Natural killer cell (primary cell): ENCODE data around the gene SOCS4. TPM values are rescaled to one million over a fixed set of nuclear protein-coding genes. Genes with fewer than 3 reads are reported as not detected.

Experiments used
- ATAC-seq, 3 donors: fragments of 150-1000 bp in 2 of 3; fragments of 200-7000 bp in 1 of 3; cut with Tn5 transposase; 1 replicate in 1 of 3; 2 replicates in 2 of 3; pipeline ENCODE4 v1.10.0; 2021; ENCODE audit warnings: mild to moderate bottlenecking in 2 of 3, moderate library complexity in 2 of 3
- DNase-seq, 2 donors: peaks; one replicate each; pipeline versions ENCODE4 v3.0.0 to v3.0.0-alpha.2; 2013 to 2021; ENCODE audit warnings: mixed read lengths in 1 of 2
- H3K27ac ChIP-seq: one replicate; pipeline ENCODE4 v1.5.1; 2013; ENCODE audit warnings: mild to moderate bottlenecking, low read length
- H3K27me3 ChIP-seq: one replicate; pipeline ENCODE4 v1.6.1; 2013; ENCODE audit warnings: low read length; ENCODE audit not compliant: control insufficient read depth, insufficient read depth
- H3K36me3 ChIP-seq: one replicate; pipeline ENCODE4 v1.6.1; 2013; ENCODE audit warnings: low read length; ENCODE audit not compliant: control insufficient read depth, insufficient read depth
- H3K4me1 ChIP-seq: one replicate; pipeline ENCODE4 v1.6.1; 2013; ENCODE audit warnings: low read length; ENCODE audit not compliant: control insufficient read depth, insufficient read depth
- H3K4me3 ChIP-seq: one replicate; pipeline ENCODE4 v1.5.1; 2013; ENCODE audit warnings: low read length
- H3K9me3 ChIP-seq: one replicate; pipeline ENCODE4 v1.6.1; 2013; ENCODE audit warnings: low read length; ENCODE audit not compliant: control insufficient read depth, insufficient read depth
- H3K27ac Mint-ChIP-seq, 2 donors: one replicate each; pipeline ENCODE4 v1.8.0; 2022; ENCODE audit warnings: mild to moderate bottlenecking in 2 of 2, mixed read lengths in 2 of 2, moderate library complexity in 1 of 2
- H3K27me3 Mint-ChIP-seq, 2 donors: one replicate each; pipeline ENCODE4 v1.8.0; 2022; ENCODE audit warnings: low read depth in 2 of 2, mixed read lengths in 2 of 2
- H3K36me3 Mint-ChIP-seq: one replicate; pipeline ENCODE4 v1.8.0; 2022; ENCODE audit warnings: mixed read lengths
- H3K4me1 Mint-ChIP-seq, 2 donors: one replicate each; pipeline ENCODE4 v1.8.0; 2022; ENCODE audit warnings: mixed read lengths in 2 of 2
- H3K4me3 Mint-ChIP-seq: one replicate; pipeline ENCODE4 v1.8.0; 2022; ENCODE audit warnings: mild to moderate bottlenecking, moderate library complexity, mixed read lengths
- H3K9me3 Mint-ChIP-seq, 2 donors: one replicate each; pipeline ENCODE4 v1.8.0; 2022; ENCODE audit warnings: mixed read lengths in 2 of 2
- CTCF ChIP-seq: fragments of 200-600 bp; IDR thresholded peaks from one replicate; pipeline ENCODE4 v1.8.0; 2022; ENCODE audit warnings: antibody characterized with exemption
- WGBS: methylation state at CpG from one replicate; pipeline ENCODE4 v1.1.7; 2013; ENCODE audit warnings: missing lambda C conversion rate; ENCODE audit not compliant: insufficient coverage; 5-methylcytosine and 5-hydroxymethylcytosine counted together
- intact Hi-C: fragments of 100-400 bp; cut with micrococcal nuclease; formaldehyde crosslinking; loops from one replicate; pipeline ENCODE4 v1.14.2; 2022
- total RNA-seq, 4 donors: library from RNA; stranded (reverse); fragments of 120-200 nt in 1 of 4; gene quantifications; one replicate each; pipeline versions ENCODE4 v1.2.3 to v1.2.4, GENCODE V29; 2013 to 2022

The SOCS4 gene
- total RNA-seq, 3 donors from 2014 or later (not counting 1 experiment from before 2014, with no cell fraction given), result 17.6 to 21.9 (median 21.9) TPM

GRCh38 chr14:55052269-55052930 is 25.4 kb downstream of the SOCS4 start:
- DNase-seq, result no peak
- H3K36me3 Mint-ChIP-seq, result no peaks in the 10 kb centered on the region
- peak overlapping the region; percentile 86 to 93 for H3K27ac Mint-ChIP-seq
- WGBS, result 17% methylated on average over 14 of the region's 14 CpGs
- ATAC-seq, result peak in 1 of 3 donors; percentile 6
- no peak for TF ChIP-seq CTCF
- H3K27me3 Mint-ChIP-seq, result no peaks in the 10 kb centered on the region
- H3K4me3 ChIP-seq, result peak overlapping the region; percentile 96
- no peaks in the 10 kb centered on the region for H3K36me3 ChIP-seq
- intact Hi-C loops, result loop anchor here (5.0 to 10.0 kb wide), 2 partner anchors 222 to 530 kb away; partner anchors contain the start of genes FBXO34 and KTN1
- no peaks in the 10 kb centered on the region for H3K9me3 Mint-ChIP-seq
- H3K9me3 ChIP-seq, result no peaks in the 10 kb centered on the region
- peak overlapping the region; percentile 99 for H3K27ac ChIP-seq
- peaks cover 38% of the 10 kb centered on the region in 2 donors for H3K4me1 Mint-ChIP-seq
- H3K27me3 ChIP-seq, result no peaks in the 10 kb centered on the region
- H3K4me3 Mint-ChIP-seq, result peak overlapping the region; percentile 92
- peaks cover 15% of the 10 kb centered on the region for H3K4me1 ChIP-seq

- DNase-seq (no peak), ATAC-seq (no peak)
- peak overlapping the region; percentile 99 for H3K27ac ChIP-seq
- intact Hi-C loops, result loop anchor here (5.0 to 10.0 kb wide), 2 partner anchors 222 to 529 kb away; partner anchors contain the start of genes FBXO34 and KTN1
- Mint-ChIP-seq H3K27ac (peak overlapping the region; percentile 86 to 93), H3K4me3 (peak overlapping the region; percentile 92), H3K36me3 (no peaks in the 10 kb centered on the region), H3K4me1 (peaks cover 39 to 41% of the 10 kb centered on the region in 2 donors), H3K9me3 (no peaks in the 10 kb centered on the region), H3K27me3 (no peaks in the 10 kb centered on the region)
- peaks cover 15% of the 10 kb centered on the region for H3K4me1 ChIP-seq
- H3K9me3 ChIP-seq, result no peaks in the 10 kb centered on the region
- peaks cover 2% of the 10 kb centered on the region for H3K36me3 ChIP-seq
- no peak for TF ChIP-seq CTCF
- WGBS, result 95% methylated on average over 5 of the region's 6 CpGs
- H3K27me3 ChIP-seq, result no peaks in the 10 kb centered on the region
- no peak overlapping the region for H3K4me3 ChIP-seq
Measured at GRCh38 chr14:55053018-55053417, 26.0 kb downstream of the SOCS4 start.

- intact Hi-C loops, result loop anchor here (5.0 to 10.0 kb wide), 2 partner anchors 221 to 529 kb away; partner anchors contain the start of genes FBXO34 and KTN1
- WGBS, result 97% methylated on average over 7 of the region's 7 CpGs
- Mint-ChIP-seq H3K4me3 (peak overlapping the region; percentile 92), H3K27ac (peak overlapping the region; percentile 86 to 93), H3K27me3 (no peaks in the 10 kb centered on the region), H3K4me1 (peaks cover 44 to 46% of the 10 kb centered on the region in 2 donors), H3K36me3 (no peaks in the 10 kb centered on the region), H3K9me3 (no peaks in the 10 kb centered on the region)
- peaks cover 15% of the 10 kb centered on the region for H3K4me1 ChIP-seq
- TF ChIP-seq CTCF, result no peak
- no peak overlapping the region for H3K4me3 ChIP-seq
- peaks cover 3% of the 10 kb centered on the region for H3K36me3 ChIP-seq
- H3K27me3 ChIP-seq, result no peaks in the 10 kb centered on the region
- no peak for DNase-seq
- no peak overlapping the region for H3K27ac ChIP-seq
- no peaks in the 10 kb centered on the region for H3K9me3 ChIP-seq
- ATAC-seq, result no peak
Measured at GRCh38 chr14:55053500-55053899, 26.5 kb downstream of the SOCS4 start.
